ENCODE data around the gene CNKSR1.
A peak's percentile ranks its signal among the peaks of the same experiment; 100 is the strongest.

Gene CNKSR1, protein sequence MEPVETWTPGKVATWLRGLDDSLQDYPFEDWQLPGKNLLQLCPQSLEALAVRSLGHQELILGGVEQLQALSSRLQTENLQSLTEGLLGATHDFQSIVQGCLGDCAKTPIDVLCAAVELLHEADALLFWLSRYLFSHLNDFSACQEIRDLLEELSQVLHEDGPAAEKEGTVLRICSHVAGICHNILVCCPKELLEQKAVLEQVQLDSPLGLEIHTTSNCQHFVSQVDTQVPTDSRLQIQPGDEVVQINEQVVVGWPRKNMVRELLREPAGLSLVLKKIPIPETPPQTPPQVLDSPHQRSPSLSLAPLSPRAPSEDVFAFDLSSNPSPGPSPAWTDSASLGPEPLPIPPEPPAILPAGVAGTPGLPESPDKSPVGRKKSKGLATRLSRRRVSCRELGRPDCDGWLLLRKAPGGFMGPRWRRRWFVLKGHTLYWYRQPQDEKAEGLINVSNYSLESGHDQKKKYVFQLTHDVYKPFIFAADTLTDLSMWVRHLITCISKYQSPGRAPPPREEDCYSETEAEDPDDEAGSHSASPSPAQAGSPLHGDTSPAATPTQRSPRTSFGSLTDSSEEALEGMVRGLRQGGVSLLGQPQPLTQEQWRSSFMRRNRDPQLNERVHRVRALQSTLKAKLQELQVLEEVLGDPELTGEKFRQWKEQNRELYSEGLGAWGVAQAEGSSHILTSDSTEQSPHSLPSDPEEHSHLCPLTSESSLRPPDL

DNA sequence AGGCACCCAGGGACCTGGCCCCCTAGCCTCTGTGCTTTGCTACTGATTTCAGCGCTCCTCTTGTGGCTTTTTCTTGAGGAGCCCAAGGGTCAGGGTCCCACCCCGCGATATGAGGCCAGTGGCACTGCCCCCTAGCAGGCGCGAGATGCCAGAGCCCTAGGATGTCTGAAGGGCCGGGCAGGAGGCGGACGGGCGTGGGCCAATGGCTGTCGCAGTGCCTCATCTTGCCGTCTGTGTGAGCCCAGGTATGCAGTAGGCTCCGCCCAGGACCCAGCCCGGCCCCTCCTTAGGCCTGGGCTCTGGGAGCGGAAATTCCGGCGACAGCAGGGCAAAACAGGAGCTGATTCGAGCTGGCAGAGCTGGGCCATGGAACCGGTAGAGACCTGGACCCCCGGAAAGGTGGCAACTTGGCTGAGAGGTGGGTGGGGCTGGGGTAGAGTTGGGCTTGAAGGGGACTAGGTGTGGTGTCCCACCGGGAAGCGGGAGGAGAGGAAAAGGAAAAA is at the start of gene CNKSR1:
Gene CNKSR1, plus strand, starts transcription at position 310 of the 503 bp plus-strand sequence. Its CDS starts 57 bp downstream, at position 367.
- DNase-seq = no peak

- no peak for DNase-seq
These were observed 47.5 kb upstream of the CNKSR1 start for GRCh38 chr1:26129778-26130177.

DNA sequence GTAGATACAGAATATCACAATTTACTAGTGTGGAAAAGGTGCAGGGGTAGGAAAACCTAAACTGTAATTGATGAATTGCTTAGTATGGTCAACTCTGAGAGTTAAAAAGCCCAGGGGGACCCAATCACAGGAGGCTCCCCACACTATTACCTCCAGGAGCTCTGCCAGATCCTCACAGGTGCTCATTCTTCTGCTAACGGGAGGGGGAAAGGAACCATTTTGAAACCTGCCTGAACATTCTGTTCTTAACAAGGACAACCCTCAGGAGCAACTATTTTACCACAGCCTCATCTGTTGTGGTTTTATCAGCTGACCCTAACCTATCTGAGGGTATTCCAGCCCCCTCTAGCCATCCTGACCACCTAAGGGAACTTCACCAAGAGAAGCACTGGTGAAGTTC is 46.6 kb upstream of the CNKSR1 start:
- DNase-seq = no peak

DNA sequence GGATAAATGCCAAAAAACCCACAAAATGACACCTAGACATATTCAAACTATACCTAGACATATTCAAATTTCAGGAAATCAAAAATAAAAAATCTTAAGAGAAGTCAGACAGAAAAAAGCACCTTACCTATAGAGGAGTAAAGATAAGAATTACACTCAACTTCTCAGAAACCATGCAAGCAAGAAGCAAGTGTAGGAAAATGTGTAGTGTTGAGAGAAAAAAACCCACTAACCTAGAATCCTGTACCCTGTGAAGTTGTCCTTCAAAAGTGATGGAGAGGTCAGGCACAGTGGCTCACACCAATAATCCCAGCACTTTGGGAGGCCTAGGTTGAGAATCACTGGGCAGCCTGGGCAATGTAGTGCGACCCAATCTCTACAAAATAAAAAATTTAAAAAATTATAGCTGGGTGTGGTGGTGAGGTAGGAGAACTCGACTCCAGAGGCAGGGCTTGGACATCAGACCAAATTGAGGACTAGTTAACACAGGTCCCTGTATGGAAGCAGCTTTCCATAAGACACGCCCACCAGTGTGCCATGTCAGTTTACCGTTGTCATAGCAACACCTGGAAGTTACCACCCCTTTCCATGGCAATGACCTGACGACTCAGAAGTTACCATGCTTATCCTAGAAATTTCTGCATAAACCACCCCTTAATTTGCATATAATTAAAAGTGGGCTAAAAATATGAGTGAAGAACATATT is 45.0 kb upstream of the CNKSR1 start:
- DNase-seq = peak; percentile 18

- DNase-seq = no peak
These were observed 44.5 kb upstream of the CNKSR1 start for GRCh38 chr1:26132834-26133167.

- no peak for DNase-seq
These were observed 42.8 kb upstream of the CNKSR1 start for GRCh38 chr1:26134466-26134865.

GRCh38 chr1:26138974-26139558 is 38.2 kb upstream of the CNKSR1 start:
- no peak for DNase-seq

DNA sequence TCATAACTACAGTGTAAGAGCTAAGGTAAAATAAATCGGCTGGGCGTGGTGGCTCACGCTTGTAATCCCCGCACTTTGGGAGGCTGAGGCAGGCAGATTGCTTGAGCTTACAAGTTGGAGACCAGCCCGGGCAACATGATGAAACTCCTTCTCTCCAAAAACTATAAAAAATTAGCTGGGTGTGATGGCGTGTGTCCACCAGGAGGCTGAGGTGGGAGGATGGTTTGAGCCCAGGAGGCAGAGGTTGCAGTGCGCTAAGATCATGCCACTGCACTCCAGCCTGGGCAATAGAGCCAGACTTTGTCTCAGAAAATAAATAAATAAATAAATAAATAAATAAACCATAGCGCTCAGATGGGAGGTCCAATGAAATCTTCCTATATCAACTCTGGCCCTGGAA is 35.1 kb upstream of the CNKSR1 start:
- no peak for DNase-seq

- peak; percentile 96 for DNase-seq
These were observed 32.0 kb upstream of the CNKSR1 start for GRCh38 chr1:26145041-26145959.

DNA sequence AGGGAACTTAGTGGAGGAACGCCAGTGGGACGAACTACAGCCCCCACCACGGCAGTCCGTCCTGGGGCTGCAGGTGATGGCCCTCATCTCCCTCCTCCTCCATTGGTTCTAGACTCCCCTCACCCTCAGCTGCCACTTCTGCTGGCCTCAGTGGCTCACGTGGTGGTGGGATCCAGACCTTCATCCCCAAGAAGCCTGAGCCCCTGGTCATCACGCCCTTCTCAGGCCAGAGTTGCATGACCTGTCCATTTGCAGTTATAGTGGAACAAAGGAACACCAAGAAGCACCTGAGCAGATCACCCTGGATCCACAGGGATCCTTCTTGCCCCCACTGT is 31.4 kb upstream of the CNKSR1 start:
- DNase-seq = no peak

GRCh38 chr1:26148887-26149286 is 28.4 kb upstream of the CNKSR1 start:
- no peak for DNase-seq

DNA sequence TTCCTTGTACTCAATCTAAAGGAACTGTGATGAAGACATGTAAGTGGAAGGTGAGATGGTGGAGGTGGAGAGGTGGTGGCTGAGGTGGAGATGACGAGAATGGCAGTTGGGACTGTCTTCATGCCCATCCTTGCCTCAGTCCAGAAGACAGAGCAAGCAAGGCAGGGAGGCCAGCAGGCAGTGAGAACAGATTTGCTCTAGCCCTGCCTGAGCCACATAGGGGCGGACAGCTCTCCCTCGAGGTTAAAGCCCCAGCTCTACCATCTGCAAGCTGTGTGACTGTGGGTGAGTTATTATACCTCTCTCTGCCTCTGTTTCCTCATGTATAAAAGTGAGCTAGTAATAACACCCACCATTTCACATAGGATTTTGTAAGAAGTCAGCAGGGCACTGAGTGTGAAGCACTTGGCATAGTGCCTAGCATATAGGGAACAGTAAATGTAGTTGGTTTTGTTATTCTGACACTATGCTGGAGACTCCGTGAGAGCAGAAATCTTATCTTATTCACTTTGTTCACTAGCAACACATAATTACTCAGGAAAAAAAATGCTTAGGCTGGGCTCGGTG is 23.2 kb upstream of the CNKSR1 start:
- no peak for DNase-seq

DNA sequence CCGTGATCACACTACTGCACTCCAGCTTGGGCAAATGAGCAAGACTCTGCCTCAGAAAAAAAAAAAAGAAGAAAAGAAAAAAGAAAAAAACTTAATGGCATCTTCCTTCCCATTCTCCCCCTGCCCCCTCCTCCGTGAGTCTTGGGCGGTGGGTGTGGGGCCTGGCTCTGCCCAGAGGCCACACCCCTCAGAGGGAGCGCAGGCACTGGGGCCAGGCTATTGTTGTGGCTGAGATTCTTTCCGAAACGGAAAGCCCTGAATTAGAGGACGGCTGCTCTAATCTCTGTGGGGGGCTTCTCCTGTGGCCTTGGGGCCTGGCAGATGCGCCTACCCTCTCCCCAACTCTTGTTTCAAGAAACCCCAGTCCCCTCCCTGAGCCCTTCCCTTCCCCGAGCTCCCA is 22.5 kb upstream of the CNKSR1 start:
- no peak for DNase-seq

DNA sequence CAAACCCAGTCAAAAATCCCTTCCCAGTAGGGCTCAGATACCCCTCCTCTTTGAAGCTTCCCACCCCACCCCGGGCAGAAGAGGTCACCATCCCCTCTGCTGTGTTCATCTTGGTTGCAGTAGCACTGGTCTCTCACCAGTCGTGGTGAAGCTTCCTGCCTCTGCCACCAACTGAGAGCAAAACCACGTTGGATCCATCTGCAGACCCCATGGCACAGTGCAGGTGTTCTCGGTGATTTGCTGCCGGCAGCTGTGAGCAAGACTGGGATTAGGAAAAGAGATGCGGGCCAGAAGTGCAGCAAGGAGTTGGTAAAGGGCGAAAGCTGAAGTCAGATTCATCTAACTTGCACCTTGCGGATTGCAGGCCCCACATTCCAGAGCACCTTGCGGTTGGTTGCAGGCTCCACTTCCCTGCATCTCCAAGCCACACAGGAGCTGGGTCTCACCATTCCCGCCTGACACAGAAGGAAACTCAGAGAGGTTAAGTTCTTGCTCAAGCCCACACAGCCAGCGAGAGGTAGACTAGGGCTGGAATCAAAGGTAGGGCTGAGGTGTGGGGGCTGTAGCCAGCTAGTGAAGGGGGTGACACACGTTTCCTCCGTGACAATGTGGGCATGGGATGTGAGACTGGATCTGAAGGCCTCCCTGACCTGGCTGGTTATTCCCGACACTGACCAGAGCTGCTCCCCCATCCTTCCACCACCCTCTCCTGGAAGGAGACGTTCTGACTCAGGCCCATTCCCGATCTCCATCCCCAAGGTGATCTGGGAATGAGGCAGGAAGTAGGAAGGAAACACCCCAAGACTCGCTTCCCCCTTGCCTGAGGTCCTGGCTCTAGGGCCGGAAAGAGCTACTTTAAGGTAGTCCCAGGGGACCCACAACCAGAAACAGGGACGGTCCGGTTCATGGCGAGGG is 21.7 kb upstream of the CNKSR1 start:
- peak; percentile 29 for DNase-seq

GRCh38 chr1:26156285-26157038 is 20.8 kb upstream of the CNKSR1 start:
- DNase-seq = peak; percentile 78

- no peak for DNase-seq
These were observed 18.9 kb upstream of the CNKSR1 start for GRCh38 chr1:26158271-26158907.

DNA sequence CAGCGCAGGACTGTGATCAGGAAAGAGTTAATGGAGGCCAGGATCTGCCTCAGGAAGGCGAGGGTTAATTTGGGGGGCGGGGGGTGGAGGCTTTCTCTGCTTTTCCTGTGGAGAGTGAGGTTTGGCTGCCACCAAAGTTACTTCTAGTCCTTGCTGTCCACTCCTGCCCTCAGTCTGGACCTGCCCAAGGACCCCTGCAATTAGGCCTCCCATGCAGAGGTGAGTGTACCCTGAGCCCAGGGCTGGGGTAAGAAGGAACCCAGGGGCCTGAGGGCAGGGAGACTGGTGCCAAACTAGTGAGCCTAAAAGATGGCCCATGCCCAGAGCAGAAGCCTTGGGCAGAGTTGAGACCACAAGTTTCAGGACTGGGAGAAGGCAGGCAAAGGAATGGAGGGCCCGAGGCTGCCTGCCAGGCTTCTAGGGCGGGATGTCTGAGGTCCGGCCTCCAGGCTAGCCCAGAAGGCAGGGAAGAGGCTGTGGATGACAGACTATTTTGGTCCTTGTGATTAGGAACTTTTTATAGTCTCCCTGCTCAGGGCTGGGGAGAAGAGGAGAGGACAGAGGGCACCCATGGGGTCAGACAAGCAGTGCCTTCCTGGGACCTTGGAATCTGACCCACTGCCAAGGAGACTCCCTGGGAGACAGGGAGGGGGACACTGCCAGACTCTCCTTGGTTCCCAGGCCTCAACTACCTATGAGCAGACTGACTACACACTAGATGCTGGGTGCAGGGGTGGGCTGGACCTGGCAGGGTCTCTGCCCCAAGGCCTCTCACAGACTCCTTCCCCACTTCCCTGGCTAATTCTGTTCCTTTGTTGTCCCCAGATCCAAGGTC is 18.2 kb upstream of the CNKSR1 start, which contains the start of gene FAM110D:
Gene FAM110D, plus strand, starts transcription at position 172 of the 835 bp plus-strand sequence. CDS start 2,213 bp downstream, outside the sequence.
- no peak for DNase-seq

DNA sequence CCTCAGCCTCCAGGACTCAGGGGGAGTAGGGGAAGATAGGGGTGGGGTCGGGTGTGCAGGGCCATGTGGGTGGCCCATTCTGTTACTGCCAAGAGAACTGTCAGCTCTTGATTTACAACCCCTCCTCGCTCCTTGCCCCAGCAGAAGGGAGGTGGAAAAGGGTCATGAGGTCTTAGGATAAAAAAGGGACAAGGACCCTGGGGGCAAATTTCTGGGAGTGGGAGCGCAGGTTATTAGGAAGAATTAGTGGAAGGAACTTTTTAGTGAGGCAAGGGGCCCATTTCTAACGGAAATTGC is 17.6 kb upstream of the CNKSR1 start:
- DNase-seq = no peak
